HG02759 (cell line): ENCODE data around the gene SCNN1B.
"Not testable (repeated sequence)": the region's sequence is repeated elsewhere in the genome, so short reads cannot be mapped to it uniquely, and the experiment has no call there.

ENCODE experiments used
- ATAC-seq: cut with Tn5 transposase; IDR thresholded peaks from one replicate; pipeline ENCODE4 v1.9.1; 2021; ENCODE audit warnings: mild to moderate bottlenecking, moderate library complexity; ENCODE audit not compliant: unreplicated experiment

Gene SCNN1B

DNA sequence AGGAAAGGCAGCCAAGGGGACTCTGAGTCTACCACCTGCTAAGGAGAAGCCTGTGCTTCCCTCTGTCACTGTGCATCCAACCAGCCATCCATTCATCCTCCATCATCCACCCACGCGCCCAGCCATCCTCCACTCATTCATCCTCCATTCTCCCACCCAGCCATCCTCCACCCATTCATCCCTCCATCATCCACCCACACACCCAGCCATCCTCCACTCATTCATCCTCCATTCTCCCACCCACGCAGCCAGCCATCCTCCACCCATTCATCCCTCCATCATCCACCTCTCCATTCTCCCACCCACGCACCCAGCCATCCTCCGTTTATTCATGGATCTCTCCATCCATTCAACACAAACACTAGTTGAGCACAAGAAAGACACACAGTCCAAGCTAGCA is 76.8 kb downstream of the SCNN1B start:
- no peak for ATAC-seq

DNA sequence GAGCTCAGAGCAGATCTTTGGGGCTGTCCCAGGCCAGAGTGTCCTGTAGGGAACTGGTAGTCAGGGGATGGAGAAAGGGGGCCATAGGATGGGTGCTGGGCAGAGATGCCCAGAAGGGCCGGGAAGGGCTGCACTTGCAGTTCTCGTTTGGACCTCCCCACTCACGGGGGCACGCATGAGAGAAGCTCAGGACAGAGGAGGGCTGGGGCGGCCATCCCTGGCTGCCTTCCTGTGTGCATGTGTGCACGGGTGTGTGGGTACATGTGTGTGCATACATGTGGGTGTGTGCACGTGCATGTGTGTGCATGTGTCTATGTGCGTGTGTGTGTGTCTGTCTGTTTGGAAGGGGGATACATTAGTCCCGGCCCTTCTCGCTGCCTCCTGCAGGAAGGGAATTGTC is 77.6 kb downstream of the SCNN1B start:
- ATAC-seq = no peak

DNA sequence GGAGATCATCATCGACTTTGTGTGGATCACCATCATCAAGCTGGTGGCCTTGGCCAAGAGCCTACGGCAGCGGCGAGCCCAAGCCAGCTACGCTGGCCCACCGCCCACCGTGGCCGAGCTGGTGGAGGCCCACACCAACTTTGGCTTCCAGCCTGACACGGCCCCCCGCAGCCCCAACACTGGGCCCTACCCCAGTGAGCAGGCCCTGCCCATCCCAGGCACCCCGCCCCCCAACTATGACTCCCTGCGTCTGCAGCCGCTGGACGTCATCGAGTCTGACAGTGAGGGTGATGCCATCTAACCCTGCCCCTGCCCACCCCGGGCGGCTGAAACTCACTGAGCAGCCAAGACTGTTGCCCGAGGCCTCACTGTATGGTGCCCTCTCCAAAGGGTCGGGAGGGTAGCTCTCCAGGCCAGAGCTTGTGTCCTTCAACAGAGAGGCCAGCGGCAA is 78.4 kb downstream of the SCNN1B start:
- no peak for ATAC-seq

DNA sequence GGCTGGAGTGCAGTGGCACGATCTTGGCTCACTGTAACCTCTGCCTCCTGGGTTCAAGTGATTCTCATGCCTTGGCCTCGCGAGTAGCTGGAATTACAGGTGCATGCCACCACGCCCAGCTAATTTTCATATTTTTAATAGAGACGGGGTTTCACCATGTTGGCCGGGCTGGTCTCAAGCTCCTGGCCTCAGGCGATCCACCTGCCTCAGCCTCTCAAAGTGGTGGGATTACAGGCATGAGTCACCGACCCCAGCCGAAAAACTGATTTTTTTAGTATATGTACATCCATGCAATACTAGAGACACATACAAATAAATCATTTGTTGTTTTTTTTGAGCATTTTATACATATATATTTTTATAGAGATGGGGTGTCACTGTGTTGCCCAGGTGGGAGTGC is 79.6 kb downstream of the SCNN1B start:
- ATAC-seq = not testable (repeated sequence)

DNA sequence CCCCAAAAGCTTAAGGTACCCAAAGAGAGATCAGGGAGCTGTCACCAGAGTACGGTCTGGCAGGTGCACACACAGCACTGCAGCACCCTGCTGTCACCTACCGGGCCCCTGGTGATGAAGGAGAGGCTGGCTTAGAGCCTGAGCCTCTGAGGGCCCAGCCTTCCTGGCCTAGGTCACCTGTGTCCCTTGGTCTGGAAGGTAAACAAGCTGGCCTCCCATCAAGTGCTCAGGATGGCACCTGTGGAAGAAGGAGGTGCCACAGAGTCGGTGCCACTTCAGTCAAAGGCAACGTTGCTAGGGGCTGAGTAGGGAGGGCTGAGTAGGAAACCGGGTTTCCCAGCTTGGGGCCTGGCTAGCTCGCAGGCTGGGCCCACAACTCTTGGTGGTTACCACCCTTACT is 80.2 kb downstream of the SCNN1B start:
- no peak for ATAC-seq

DNA sequence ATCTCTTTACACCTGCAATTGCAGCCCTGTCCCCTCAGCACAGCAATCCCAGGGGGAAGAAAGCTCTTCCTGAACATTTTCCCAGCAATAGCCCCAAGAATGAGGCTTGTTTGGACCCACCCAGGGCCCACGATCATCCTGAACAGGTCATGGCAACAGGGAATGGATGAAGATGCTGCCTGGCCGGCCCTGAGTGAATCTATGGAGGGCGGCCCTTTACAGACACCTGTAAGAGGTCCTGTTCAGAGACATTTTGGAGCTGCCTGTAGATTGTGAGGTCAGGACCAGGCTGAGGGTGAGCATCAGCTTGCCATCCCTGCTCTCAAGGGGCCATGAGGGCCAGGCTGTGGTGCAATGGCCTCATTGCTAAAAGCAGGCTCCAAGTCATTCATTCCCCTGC is 81.8 kb downstream of the SCNN1B start:
- no peak for ATAC-seq

DNA sequence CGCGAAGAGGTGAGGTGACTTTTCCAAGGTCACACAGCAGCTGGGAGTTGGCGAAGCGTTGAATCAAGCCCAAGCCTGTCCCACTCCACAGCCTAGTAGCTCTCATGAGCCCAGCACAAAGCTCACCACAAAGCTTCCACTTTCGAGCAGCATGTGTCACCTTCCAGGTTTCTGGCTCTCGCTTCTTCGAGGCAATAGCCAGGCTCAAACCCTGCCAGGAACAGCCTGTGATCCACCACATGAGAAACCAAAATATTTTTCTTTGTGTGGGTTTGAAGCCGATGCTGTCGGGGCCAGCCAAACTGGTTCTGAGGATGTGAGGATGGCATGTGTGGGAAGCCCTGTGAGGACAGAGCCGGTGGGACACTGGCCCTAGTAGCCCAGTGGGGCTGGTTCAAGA is 82.8 kb downstream of the SCNN1B start:
- ATAC-seq = no peak

DNA sequence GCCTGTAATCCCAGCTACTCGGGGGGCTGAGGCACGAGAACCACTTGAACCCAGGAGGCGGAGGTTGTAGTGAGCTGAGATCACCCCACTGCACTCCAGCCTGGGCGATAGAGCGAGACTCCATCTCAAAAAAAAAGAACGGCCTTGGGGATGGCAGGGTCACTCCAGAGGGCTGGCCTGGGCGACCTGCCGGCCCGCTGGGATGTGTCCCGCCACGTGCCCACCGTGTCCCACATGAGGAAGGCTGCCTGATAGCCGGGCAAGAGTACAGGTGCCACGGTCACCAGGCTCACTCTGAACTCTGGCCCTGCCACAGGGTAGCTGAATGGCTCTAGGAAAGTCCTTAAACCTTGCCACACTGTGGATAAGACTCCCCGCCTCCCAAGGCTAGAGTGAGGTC is 83.3 kb downstream of the SCNN1B start:
- no peak for ATAC-seq

DNA sequence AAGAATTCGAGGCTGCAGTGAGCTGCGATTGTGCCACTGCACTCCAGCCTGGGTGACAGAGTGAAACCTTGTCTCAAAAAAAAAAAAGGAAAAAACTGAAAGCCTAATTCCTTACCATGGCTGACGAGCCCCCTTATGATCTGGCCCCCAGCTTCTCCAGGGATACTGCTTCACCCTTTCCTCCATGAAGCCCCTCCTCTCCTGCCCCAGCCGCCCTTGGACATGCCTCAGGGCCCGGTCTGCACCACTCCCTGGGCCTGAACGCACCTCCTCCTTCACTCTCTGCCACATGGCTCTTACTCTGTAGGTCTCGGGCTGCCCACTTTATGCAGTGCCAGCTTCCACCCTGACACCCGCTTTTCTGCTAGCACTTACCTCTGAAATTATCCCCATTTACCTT is 85.6 kb downstream of the SCNN1B start:
- ATAC-seq = no peak

DNA sequence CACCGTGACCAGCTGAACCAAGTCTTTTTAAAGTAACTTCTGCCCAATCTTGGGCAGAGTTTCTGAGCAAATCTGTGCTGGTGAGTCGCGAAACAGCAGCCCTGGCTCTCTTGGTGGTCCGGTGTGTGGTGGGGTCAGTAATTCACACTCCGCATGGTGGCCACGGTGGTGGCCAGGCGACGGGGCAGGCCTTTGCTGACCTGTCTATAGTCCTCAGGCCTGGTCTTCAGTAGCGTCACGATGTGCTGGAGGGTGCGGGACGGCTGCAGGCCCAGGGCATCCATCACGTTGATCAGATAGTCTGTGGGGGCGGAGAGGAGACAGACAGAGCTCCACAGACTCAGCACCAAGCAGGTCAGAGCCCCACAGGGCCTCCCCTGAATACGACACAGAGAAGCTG is 86.7 kb downstream of the SCNN1B start:
- no peak for ATAC-seq

DNA sequence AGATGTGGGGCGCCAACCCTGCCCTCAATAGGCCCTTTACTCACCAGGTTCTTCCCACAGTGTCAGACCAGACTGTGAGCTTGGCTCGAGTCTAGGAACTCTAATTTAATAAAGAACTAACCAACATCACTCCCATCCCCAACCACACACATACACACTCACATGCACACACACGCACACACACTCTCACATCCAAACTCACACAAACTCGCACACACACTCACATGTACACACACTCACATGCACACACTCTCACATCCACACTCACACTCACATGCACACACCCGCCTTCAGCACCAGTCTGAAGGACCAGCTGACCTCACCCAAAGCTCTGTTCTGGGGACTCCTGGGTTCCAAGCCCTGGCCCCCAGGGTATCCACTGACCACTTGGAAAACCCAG is 87.1 kb downstream of the SCNN1B start:
- no peak for ATAC-seq

DNA sequence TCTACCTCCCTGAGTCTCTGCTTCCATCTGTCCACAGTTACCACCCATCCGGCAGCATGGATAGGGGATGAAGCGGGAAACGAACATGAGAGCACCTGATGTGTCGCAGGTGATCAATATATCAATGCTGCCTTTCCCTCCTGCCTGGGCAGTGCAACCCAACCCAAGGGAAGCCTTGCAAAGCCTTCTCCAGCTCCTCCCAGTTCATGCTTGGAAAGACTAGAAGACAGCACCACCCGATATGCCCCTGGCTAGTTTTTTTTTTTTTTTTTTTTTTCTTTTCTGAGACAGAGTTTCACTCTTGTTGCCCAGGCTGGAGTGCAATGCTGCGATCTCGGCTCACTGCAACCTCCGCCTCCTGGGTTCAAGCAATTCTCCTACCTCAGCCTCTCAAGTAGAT is 87.8 kb downstream of the SCNN1B start:
- ATAC-seq = not testable (repeated sequence)

DNA sequence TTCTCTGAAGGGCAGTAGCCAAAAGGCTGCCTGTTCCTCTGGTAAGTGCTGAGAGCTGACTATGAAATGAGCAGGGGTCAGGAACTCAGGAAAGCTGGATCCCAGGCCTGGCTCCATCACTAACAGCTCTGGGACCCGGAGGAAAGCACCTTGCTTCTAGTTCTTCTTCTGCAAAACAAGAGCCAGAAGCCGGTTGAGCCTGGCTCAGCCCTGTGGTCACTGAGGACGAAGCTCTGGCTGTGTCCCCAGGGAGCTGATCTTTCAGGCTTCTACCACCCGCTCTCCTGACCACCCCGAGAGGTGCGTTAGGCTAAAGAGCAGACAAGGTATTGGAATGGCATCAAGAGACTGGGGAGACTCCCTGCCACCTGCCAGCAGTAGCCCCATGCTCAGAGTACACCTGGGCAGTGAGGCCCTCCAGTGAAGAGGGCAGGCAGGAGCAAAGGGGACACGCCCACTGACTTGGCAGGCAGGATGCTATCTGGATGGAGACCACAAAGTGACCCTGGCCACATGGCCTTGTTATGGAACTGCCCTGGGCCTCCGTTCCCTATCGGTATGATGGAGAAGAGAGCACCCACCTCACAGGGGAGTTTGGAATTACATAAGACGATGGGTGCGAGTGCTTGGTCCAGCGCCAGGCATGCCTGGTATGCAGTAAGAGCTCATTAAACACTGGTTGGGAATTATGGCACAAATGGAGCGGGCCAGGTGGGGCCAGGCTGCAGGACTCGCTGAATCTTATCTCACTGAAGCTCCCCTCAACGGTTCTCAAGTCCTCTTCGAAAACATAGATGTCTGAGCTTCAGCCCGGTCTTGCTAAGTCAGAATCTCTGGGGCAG is 89.5 kb downstream of the SCNN1B start:
- ATAC-seq = no peak

DNA sequence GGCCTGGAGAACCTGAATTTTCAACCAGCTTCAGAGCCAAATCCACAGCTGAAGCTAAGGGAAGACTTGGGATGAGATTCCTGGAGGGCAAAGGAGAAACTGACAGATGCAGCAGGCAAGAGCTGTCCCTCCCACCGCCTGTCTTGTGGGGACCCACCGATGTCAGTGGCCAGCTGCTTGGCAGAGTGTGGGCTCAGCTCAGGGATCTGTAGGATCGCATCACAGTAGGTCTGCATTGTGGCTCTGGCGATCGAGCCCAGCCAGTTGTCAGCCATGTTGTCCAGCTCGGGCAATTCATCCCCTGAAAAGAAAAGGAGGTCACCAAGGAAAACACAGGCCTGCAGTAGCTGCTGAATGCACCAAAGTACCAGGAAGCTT is 90.1 kb downstream of the SCNN1B start:
- ATAC-seq = no peak

DNA sequence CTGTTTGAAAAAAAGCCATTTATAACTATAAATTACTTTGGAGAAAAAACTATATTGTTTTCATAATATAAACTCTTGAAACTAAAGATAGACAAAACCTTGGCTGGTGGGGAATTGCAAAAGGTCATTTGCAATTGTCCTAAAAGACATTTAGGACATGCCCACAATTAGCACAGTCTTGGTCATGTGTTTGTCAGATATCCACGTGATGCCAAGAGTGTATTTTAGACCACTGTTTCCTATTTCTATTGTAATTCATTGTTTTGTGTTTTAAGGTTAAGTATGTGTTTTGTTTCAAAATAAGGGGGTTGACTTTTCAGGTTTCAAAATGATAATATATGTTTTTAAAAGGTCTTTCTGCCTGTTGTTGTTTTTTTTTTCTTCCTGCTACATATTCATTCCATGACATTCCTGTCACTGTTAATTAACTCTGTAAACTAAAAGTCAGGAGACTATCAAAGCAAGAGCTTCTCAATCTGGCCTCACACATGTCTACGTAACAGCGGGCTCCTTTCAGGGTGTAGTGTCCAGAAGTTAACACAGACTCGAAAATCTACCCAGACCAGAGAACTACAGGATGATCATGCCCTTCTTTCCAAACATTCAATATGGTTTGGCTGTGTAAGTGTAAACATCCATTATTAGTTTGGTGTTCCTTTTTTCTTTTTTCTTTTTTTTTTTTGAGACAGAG is 92.2 kb downstream of the SCNN1B start:
- no peak for ATAC-seq

DNA sequence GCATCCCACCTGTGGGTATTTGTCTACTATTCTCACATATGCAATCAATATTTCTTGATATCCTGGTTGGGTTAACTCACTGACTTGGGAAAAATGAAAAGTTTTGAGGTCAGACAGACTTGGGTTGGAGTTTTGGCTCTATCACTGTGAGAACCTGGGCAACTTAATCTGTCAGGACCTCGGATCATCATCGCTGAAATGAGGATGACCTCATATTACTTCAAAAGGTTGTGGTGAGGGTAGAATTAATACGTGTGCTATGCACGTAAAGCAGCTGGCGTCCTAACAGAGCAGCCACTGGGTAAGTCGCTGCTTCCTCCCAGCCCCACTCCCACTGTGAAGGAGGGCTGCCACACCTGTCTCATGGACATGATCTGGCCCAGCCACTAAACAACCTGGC is 93.6 kb downstream of the SCNN1B start:
- ATAC-seq = no peak

DNA sequence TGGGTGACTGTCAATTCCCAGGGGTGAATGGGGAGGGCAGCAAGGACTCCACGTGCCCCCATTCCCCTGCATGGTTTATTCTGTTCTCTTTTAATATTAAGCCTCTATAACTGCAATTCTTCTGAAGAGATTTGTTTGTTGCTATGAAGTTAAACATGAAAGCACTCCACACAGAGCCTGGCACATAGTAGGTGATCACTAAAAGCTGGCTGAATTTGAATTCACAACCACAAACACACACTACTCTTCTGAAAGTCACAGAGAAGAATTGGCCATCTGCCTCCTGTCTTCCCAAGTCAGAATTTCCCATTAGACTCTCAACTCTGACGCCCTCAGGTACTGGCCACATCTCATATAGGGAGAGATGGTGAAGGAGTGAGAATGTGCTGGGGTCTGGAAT is 95.4 kb downstream of the SCNN1B start:
- no peak for ATAC-seq

DNA sequence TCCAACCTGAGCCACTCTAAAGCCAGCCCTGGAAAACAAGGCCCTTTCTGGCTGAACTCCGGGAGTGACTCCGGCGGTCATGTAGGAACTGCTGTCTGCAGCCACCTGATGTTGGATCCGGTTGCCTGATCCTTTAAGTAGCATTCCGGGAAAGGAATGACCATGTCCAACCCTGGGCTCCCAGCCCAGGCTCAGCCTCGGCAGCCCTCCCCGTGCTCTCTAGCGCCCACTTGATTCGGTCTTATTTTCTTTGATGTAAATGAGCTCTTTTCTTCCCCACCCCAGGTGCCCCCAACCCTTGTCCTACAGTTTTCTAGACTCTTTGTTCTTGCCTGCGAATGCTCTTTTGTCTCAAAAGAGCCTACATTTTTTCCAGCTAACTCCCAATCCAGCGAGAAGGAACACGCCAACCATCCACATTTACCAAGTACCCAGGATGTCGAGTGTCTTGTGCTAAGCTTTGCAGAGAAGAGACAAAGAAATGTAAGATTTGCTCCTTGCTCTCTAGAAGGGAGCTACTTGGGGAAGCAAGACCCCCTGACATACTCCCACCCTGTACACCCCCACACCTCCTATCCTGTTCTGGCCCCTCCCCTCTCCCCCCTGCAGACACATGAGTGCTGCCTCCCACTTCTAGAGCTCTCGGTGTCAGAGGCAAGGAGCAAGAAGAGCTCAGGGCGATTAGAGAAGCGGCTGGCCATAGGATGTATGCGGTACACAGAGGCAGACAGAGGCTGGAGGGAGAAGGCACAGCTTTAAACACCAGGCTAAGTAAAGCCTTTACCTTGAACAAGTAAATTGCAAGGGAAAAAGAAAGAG is 97.1 kb downstream of the SCNN1B start:
- no peak for ATAC-seq

DNA sequence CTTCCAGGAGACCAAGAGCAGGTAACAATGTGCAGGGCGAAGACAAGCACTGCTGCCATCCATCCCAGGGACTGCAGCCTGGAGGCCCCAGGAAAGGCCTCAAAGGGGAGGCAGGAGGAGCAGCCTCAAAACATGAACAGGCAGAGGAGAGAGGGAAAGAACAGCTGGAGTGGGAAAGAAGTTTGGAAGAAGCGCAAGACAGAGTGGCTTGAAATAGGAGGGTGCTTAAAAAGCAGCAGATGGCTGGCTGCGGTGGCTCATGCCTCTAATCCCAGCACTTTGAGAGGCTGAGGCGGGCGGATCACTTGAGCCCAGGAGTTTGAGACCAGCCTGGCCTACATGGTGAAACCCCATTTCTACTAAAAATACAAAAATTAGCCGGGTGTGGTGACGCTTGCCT is 98.3 kb downstream of the SCNN1B start:
- ATAC-seq = not testable (repeated sequence)

DNA sequence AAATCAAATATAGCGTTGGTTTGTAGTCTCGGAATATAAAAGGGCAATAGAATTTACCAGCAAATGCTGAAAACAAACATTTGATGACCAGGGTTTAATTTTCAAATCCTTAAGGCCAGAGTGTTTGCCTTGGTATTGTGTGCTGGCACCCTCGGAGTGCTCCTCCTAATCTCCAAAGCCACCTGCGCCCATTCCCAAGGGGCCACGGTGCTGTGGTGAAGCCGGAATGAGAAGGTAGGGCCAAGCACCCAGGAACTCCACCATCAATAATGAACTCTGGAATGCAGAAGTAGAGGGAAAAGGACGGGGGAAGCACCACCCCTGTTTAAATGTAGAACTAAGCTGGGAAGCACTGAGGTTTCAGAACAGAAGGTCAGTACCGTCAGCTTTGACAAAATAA is 99.0 kb downstream of the SCNN1B start:
- no peak for ATAC-seq

DNA sequence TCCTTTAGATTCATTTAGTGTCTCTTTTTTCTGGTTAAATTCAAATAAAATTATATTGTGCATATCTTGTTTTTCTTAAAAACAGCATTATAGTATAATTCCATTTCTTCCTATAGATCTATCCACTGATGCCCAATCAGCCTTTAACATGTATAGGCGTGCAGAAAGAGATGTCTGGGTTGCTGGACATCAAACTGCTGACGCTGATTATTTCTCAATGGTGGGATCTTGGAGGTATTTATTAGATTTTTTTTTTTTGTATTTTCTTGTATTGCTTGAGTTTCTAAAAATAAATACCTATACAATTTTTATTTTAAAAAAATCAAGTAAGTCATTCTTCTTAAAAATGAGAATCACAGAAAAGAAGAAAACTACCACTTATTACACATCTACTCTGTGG is 100.0 kb downstream of the SCNN1B start:
- ATAC-seq = no peak

DNA sequence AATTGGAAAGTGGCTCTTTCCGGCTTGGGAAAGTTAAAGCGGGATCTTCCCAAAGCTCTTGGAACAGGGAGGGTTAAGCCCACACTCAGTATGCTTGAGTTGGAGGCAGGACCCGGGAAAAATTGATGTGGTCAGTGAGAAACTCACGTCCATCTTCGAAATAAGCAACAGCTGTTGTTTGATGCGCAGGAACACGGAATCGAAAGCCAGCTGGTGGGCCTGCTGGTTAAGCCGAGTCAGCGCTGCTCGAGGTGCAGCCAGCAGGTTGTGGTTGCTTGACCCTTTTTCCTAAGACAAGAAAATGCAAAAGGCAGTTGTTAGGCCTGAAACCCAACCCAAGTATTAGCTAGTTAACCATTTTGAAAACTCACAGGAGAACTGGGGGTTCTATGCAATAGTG is 101.4 kb downstream of the SCNN1B start:
- ATAC-seq = no peak
